Measurements from ENCODE around the gene LELP1. TPM values are rescaled to one million over a fixed set of nuclear protein-coding genes. Genes with fewer than 3 reads are reported as not detected.
A peak's percentile ranks its signal among the peaks of the same experiment; 100 is the strongest.

The LELP1 gene
- total RNA-seq, 1 donor from 2014 or later = not detected

DNA sequence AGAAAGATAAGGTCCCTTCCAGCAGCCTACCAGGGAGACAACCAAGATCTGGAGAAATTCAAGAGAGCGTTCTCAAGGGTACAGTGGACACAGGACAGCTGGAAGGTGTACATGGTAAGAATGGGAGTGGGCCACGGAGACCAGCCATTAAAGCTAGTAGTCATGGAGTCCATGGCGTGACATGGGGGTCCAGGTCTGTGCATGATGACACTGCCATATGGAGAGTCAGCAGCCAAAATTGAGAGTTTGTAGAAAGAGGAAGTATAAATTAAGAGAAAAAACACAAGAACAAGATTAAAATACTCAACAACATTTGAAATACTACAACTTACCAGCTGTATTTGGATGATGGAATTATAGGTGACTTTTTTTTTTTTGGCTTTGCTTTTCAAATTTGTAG lies 48.3 kb downstream of the LELP1 start:
- ATAC-seq (ENCODE audit: low read depth) (no peak), DNase-seq (no peak)
- intact Hi-C loops (cut with micrococcal nuclease) = no loop called here
- Mint-ChIP-seq H3K27me3 (peaks cover 26% of the 10 kb centered on the region), H3K4me3 (no peak overlapping the region), H3K36me3 (ENCODE audit: low read depth) (no peaks in the 10 kb centered on the region), H3K4me1 (no peaks in the 10 kb centered on the region), H3K9me3 (no peaks in the 10 kb centered on the region), H3K27ac (no peak overlapping the region)
- POLR2A ChIA-PET = interaction anchor here (0.6 kb wide), 1 partner anchor 421 kb away, joined by 3 read pairs; no protein-coding TSS in a partner anchor
- TF ChIP-seq, protein P1, sequence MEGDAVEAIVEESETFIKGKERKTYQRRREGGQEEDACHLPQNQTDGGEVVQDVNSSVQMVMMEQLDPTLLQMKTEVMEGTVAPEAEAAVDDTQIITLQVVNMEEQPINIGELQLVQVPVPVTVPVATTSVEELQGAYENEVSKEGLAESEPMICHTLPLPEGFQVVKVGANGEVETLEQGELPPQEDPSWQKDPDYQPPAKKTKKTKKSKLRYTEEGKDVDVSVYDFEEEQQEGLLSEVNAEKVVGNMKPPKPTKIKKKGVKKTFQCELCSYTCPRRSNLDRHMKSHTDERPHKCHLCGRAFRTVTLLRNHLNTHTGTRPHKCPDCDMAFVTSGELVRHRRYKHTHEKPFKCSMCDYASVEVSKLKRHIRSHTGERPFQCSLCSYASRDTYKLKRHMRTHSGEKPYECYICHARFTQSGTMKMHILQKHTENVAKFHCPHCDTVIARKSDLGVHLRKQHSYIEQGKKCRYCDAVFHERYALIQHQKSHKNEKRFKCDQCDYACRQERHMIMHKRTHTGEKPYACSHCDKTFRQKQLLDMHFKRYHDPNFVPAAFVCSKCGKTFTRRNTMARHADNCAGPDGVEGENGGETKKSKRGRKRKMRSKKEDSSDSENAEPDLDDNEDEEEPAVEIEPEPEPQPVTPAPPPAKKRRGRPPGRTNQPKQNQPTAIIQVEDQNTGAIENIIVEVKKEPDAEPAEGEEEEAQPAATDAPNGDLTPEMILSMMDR (IDR thresholded peaks at IDR 0.05) = no peak
- CTCF ChIA-PET = no interaction called here

- peaks cover 24% of the 10 kb centered on the region for H3K27me3 Mint-ChIP-seq
- TF ChIP-seq, protein P1 (IDR thresholded peaks at IDR 0.05) = no peak
- intact Hi-C loops (cut with micrococcal nuclease) = no loop called here
- no peak overlapping the region for H3K4me3 Mint-ChIP-seq
- ChIA-PET POLR2A (no interaction called here), CTCF (no interaction called here)
- no peaks in the 10 kb centered on the region for H3K36me3 Mint-ChIP-seq (ENCODE audit: low read depth)
- peak; percentile 25 for ATAC-seq (ENCODE audit: low read depth)
- H3K27ac Mint-ChIP-seq = no peak overlapping the region
- no peaks in the 10 kb centered on the region for H3K9me3 Mint-ChIP-seq
- DNase-seq = no peak
- no peaks in the 10 kb centered on the region for H3K4me1 Mint-ChIP-seq
Observed at GRCh38 chr1:153251988-153252387, 48.8 kb downstream of the LELP1 start.

GRCh38 chr1:153253076-153253475 lies 49.8 kb downstream of the LELP1 start:
- H3K9me3 Mint-ChIP-seq = no peaks in the 10 kb centered on the region
- no peaks in the 10 kb centered on the region for H3K36me3 Mint-ChIP-seq (ENCODE audit: low read depth)
- TF ChIP-seq, protein P1 (IDR thresholded peaks at IDR 0.05) = no peak
- ATAC-seq (ENCODE audit: low read depth) (no peak), DNase-seq (no peak)
- no peaks in the 10 kb centered on the region for H3K4me1 Mint-ChIP-seq
- H3K27me3 Mint-ChIP-seq = peaks cover 17% of the 10 kb centered on the region
- H3K4me3 Mint-ChIP-seq = no peak overlapping the region
- intact Hi-C loops (cut with micrococcal nuclease) = no loop called here
- H3K27ac Mint-ChIP-seq = no peak overlapping the region
- POLR2A ChIA-PET = no interaction called here
- CTCF ChIA-PET = interaction anchor here (1.3 kb wide), 1 partner anchor 12 kb away, joined by 4 read pairs; no protein-coding TSS in a partner anchor

- intact Hi-C loops (cut with micrococcal nuclease) = no loop called here
- ChIA-PET CTCF (interaction anchor here (1.3 kb wide), 1 partner anchor 13 kb away, joined by 4 read pairs; no protein-coding TSS in a partner anchor), POLR2A (no interaction called here)
- Mint-ChIP-seq H3K9me3 (no peaks in the 10 kb centered on the region), H3K27me3 (peaks cover 14% of the 10 kb centered on the region), H3K27ac (no peak overlapping the region), H3K36me3 (ENCODE audit: low read depth) (no peaks in the 10 kb centered on the region), H3K4me3 (no peak overlapping the region), H3K4me1 (no peaks in the 10 kb centered on the region)
- TF ChIP-seq, protein P1 (IDR thresholded peaks at IDR 0.05) = no peak
- no peak for ATAC-seq (ENCODE audit: low read depth)
- DNase-seq = no peak
Observed at GRCh38 chr1:153253693-153254092, 50.5 kb downstream of the LELP1 start.

Other genes starting within 250 kb of the LELP1 start
- gene SPRR4, start 232.8 kb upstream of the LELP1 start, total RNA-seq = not detected in 2 replicates
- not detected in 2 replicates for gene SPRR1A, start 219.3 kb upstream of the LELP1 start, total RNA-seq
- gene SPRR3, start 201.7 kb upstream of the LELP1 start, total RNA-seq = not detected in 2 replicates
- not detected in 2 replicates for gene SPRR1B, start 172.2 kb upstream of the LELP1 start, total RNA-seq
- gene SPRR2D, start 162.3 kb upstream of the LELP1 start, total RNA-seq = not detected in 2 replicates
- not detected in 2 replicates for gene SPRR2A, start 145.9 kb upstream of the LELP1 start, total RNA-seq
- not detected in 2 replicates for gene SPRR2B, start 131.8 kb upstream of the LELP1 start, total RNA-seq
- not detected in 2 replicates for gene SPRR2E, start 108.9 kb upstream of the LELP1 start, total RNA-seq
- gene SPRR2F, start 89.9 kb upstream of the LELP1 start, total RNA-seq = not detected in 2 replicates
- not detected in 2 replicates for gene SPRR2G, start 52.5 kb upstream of the LELP1 start, total RNA-seq
- gene PRR9, start 14.2 kb downstream of the LELP1 start, total RNA-seq = not detected in 2 replicates
- 0.59 and 0.80 TPM in 2 replicates for gene LORICRIN, start 56.3 kb downstream of the LELP1 start, total RNA-seq
- gene PGLYRP3, start 109.5 kb downstream of the LELP1 start, total RNA-seq = not detected in 2 replicates
- not detected in 2 replicates for gene PGLYRP4, start 145.4 kb downstream of the LELP1 start, total RNA-seq
- 2.6 and 4.0 TPM in 2 replicates for gene S100A9, start 154.4 kb downstream of the LELP1 start, total RNA-seq
- gene S100A12, start 172.2 kb downstream of the LELP1 start, total RNA-seq = 0.61 TPM in 1 of 2 replicates, not detected in the other
- gene S100A8, start 187.6 kb downstream of the LELP1 start, total RNA-seq = 0.93 TPM in 1 of 2 replicates, not detected in the other
- gene S100A7A, start 213.1 kb downstream of the LELP1 start, total RNA-seq = not detected in 2 replicates